Stimulated activated CD8-positive, alpha-beta memory T cell treated with anti-CD3 and anti-CD28 coated beads, Interleukin-12 subunit alpha, Interleukin-12 subunit beta, amount 100 ng/mL, for 4 hours (primary cell): ENCODE measurements around the gene PPP6C.
"Not testable (repeated sequence)": the region's sequence is repeated elsewhere in the genome, so short reads cannot be mapped to it uniquely, and the experiment has no call there.

Experiments used
- DNase-seq: peaks from one replicate; pipeline ENCODE4 v3.0.0-alpha.2; 2020; ENCODE audit warnings: low read depth

PPP6C gene

DNA sequence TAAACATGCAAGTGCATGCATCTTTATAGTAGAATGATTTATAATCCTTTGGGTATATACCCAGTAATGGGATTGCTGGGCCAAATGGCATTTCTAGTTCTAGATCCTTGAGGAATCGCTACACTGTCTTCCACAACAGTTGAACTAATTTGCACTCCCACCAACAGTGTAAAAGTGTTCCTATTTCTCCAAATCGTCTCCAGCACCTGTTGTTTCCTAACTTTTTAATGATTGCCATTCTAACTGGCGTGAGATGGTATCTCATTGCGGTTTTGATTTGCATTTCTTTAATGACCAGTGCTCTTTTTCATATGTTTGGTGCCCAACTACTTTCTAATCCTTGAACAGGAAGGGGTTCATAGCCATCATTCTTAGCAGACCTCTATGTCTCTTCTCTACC lies 7.8 kb downstream of the PPP6C start:
- DNase-seq, result not testable (repeated sequence)

DNA sequence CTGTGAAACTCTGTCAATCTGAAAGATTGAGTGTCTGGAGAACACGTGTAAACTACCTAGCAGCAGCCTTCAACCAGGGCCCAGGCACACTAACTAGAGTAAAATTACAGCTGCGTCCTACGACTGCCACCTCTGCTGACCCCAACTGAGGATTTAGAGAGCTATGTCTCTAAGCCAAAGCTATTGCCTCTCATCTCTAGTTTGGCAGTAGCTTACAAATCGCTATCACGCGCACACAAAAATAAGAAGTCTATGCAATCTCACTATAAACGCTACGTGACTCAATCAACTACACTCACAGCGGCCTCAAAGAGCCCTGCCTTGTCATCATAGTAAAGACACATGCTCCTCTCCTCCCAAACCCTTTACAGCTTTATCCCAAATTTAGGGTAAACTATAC lies 8.7 kb downstream of the PPP6C start:
- DNase-seq, result no peak

DNA sequence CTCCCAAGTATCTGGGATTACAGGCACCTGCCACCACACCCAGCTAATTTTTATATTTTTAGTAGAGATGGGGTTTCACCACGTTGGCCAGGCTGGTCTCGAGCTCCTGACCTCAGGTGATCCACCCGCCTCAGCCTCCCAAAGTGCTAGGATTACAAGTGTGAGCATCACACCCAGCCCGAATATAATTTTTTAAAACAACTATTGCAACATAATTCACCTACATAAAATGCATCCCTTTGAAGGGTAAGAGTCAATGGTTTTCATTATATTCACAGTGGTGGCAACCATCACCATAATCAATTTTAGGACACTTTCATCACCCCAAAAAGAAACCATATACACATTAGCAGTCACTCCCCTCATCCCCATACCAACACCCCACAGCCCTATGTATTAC lies 9.8 kb downstream of the PPP6C start:
- DNase-seq, result not testable (repeated sequence)

DNA sequence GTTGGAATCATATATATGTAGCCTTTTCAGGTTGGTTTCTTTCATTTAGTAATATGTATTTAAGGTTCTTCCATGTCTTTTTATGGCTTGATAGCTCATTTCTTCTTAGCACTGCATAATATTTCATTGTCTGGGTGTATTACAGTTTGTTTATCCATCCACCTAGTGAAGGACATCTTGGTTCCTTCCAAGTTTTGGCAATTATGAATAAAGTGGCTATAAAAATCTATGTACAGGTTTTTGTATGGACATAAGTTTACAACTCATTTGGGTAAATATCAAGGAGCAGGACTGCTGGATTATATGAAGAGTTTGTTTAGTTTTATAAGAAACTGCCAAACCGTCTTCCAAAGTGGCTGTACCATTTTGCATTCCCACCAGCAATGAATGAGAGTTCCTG lies 11.7 kb downstream of the PPP6C start:
- DNase-seq, result no peak

DNA sequence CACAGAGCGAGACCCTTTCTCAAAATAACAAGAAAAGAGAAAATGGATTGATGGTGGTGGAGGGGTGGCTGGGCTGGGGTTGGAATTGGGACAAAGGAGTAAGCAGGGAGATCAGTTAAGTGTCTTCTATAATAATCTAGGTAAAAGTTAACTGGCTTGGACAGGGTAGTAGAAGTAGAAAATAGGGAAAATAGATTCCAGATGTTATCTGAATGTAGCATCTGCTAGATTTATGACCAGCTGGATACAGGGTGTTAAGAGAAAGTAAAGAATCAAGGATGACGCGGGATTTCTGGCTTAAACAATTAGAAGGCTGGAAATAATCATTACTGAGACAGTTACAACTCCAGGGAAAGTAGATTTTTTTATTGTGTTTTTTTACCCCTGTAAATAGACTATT lies 13.0 kb downstream of the PPP6C start:
- DNase-seq, result no peak

DNA sequence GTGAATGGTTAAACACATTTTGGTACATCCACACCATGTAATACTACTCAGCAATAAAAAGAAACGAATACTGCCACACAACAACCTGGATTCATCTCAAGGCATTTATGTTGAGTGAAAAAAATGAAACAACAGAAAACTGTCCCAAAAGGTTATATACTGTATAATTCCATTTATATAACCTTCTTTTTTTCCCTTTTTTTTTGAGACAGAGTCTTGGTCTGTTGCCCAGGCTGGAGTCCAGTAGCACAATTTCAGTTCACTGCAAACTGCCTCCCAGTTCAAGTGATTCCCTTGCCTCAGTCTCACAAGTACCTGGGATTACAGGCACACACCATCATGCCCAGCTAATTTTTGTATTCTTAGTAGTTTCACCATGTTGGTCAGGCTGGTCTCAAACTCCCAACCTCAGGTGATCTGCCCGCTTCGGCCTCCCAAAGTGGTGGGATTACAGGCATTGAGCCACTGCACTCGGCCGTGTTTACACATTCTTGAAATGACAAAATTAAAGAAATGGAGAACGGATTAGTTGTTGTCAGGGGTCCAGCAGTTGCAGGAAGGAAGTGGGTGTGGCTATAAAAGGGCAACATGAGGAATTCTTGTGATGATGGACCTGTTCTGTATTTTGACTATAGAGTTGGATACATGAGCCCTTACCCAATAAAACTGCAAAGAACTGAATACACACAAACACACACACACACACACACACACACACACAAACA lies 17.4 kb downstream of the PPP6C start:
- DNase-seq, result no peak

DNA sequence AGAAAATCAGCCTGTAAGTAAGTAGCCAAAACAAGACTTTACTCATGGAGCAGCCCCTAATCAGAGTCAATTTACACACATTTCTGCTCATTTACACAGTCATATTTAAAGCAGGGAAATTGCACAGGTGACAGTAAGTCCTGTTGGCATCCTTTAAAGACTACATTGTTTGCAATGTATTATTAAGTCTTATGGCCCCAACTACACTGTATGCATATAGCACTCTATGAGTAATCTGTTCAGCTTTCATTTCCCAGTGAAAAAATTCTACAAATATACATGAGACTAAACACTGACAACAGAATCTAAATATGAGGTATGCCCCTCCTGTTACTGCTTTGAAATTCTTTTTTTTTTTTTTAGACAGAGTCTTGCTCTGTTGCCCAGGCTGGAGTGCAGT lies 19.7 kb downstream of the PPP6C start:
- DNase-seq, result no peak

DNA sequence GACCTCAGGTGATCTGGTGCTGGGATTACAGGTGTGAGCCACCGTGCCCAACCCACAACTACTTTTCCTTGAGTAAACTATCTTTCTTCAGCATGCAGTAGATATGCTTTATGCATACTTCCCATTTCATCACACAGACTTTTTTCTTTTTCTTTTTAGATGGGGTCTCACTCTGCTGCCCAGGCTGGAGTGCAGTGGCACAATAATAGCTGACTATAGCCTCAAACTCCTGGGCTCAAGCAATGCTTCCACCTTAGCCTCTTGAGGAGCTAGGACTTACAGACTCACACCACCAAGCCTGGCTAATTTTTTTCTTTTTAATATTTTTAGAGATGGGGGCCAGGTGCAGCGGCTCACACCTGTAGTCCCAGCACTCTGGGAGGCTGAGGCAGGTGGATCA lies 22.8 kb downstream of the PPP6C start:
- no peak for DNase-seq

DNA sequence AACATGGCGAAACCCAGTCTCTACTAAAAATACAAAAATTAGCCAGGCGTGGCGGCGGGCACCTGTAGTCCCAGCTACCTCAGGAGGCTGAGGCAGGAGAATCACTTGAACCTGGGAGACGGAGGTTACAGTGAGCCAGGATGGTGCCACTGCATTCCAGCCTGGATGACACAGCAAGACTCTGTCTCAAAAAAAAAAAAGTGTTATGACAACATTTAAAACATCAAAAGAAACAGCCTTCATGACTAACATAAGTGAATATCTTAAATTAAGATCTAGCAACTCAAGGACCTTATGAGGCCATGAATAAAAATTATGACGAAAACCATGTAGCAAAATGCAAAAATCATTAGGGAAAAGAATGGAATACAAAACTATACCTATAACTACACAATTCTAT lies 26.7 kb downstream of the PPP6C start:
- DNase-seq, result not testable (repeated sequence)

DNA sequence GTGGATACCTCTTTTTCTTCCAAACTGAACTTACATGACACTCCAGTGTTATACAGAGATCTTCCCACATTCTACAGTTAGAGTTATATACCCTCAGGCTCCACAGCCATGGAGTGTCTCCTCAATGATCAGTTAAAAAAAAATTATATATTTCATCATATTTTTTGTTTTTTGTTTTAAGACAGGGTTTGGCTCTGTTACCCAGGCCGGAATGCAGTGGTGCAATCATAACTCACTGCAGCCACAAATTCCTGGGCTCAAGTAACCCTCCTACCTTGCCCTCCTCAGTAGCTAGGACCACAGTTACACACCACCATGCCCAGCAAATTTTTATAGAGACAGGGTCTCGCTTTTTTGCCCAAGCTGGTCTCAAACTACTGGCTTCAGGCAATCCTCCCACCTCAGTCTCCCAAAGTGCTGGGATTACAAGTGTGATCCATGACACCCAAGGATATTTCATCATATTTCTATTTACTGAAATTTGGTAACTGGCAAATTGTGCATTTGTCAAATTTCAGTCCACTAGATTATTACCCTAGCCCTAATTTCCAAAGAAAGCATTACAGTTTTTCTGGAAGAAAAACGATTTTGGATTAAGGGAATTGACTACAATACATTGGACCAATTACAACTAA lies 28.2 kb downstream of the PPP6C start:
- no peak for DNase-seq

DNA sequence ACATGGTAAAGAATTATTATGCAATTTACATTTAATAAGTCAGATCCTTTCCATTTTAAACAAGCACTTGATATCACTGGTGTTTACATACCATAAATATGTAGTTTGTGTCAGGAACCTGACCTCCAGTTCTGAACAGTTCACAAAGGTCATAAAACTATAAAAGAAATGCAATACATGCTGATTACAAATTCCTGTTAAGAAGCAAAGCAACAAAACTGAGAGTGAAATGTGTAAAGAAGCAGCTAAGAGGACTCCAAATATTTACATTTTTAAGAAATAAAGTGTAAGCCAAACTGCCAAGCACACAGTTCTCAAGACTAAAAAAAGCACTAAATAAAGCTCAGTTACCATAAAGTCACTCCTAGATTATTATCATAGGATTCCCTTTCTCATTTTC lies 28.9 kb downstream of the PPP6C start:
- DNase-seq, result no peak

DNA sequence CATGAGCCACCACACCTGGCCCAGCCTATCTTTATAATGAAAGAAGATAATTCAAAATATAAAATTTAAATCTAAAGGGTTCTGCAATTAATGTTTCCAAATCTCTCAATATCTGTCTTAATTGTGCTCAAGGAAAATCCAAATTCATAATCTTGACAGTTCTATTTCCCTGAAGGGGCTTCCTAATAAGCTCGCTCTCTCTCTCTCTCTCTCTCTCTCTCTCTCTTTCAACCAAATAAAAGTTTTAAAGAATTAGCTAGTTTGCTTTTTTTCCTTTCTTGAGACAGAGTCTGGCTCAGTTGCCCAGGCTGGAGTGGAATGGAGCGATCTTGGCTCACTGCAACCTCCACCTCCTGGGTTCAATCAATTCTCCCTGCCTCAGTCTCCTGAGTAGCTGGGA lies 33.1 kb downstream of the PPP6C start:
- no peak for DNase-seq

DNA sequence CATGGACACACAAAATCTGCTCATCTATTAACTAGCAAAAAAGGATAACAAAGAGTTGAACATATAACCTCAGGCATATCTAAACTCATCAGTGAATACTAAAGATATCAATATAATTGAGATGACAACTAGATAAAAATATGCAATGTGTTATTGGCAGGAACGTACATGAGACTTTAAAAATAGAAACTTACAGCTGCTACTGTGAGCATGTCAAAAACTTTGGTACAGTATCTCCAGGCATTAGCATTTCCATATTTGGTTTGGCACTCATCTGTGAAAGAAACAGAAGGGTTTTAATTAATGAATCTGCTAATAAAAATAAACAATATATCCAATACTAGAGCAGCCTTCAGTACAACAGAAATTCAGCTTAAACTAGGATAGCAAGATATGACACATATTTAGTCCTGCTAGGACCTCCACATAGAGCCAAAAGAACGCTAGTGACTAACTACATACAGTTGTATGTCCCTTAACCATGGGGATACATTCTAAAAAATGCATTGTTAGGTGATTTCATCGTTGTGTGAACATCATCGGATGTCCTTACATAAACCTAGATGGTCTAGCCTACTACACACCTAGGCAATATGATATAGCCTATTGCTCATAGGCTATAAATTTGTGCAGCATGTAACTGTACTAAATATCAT lies 35.8 kb downstream of the PPP6C start:
- DNase-seq, result no peak

DNA sequence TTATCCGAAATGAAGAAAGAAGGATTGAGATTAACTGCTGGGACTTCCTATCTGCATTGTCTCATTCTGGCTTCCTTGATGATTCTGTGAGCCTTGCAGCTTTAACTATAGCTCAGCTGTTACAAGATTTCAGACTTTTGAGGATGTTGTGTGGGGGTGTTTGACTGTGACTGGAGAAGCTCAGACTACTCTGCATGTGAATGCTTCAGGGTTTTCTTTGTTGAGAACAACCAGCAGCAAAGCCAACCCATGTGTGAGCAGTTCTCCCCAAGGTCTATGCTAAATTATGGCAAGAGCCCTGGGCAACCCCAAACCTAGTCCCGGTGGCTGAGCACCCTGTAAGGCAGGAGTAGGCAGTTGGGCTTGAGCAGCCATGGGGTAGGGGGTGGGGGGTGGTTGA lies 37.9 kb downstream of the PPP6C start:
- DNase-seq, result no peak

DNA sequence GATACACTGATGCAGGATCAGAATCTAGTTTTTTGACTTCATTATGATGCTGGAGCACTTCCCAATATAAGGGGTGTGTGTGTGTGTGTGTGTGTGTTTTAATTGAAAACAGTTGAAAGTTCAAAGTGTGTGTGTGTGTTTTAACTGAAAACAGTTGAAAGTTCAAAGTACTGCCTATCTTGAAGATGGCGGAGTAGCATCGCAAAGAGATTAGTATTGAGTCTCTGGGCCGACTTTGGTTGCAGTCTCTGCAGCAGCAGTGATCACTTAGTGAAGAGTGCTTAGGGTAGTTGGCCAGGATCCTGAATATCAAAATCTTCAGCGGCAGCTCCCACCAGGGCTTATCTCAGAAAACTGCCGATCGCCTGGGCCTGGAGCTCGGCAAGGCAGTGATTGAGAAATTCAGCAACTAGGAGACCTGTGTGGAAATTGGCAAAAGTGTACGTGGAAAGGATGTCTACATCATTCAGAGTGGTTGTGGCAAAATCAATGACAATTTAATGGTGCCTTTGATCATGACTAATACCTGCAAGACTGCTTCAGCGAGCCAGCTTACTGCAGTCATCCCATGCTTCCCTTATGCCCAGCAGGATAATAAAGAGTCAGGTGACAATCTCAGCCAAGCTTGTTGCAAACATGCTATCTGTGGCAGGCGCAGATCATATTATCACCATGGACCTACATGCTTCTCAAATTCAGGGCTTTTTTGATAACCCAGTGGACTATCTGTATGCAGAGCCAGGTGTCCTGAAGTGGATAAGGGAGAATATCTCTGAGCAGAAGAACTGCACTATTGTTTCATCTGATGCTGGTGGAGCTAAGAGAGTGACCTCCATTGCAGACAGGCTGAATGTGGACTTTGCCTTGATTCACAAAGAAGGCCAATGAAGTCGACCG lies 39.0 kb downstream of the PPP6C start:
- DNase-seq, result no peak

DNA sequence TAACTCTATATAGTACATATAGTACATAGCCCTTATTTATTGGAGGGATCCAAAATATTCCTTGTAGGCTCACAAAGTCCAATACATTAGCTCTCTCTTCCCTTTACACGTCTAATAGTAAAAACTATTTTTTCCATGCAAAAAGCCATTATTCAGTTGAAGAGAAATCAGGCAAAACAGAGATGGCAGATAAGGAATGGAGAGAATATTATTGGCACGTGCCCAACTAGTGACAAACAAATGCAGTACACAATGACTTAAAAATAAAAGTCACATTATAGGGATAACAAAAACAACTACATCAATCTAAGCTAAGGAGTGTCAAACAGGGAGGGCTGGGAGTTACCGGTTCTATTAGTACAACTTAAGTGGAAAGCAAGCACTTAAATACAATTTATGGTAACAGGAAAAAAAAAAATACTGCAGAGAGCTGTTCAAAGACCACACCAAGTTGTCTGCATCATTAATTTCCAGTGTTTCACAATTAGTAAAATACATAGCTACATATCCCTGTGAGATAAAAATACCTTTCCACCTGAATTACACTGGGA lies 42.1 kb downstream of the PPP6C start:
- DNase-seq, result no peak

DNA sequence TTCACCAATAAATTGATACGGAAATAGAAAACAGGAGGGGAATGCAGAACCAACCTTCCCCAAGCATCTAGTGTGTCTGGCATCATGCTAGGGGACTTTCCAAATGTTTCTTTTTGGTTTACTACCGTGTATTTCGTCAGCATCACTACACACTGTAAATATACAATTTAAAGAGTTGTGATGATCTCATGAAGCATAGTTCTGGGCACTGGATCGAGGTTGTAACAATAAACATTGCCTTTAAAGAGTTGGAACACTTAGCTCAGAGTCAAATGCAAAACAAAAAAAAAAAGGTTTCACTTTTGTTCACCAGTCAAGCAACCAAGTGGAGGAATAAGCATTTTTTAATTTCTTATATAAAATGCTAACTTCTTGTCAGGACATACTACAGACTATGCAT lies 43.4 kb downstream of the PPP6C start:
- DNase-seq, result no peak

DNA sequence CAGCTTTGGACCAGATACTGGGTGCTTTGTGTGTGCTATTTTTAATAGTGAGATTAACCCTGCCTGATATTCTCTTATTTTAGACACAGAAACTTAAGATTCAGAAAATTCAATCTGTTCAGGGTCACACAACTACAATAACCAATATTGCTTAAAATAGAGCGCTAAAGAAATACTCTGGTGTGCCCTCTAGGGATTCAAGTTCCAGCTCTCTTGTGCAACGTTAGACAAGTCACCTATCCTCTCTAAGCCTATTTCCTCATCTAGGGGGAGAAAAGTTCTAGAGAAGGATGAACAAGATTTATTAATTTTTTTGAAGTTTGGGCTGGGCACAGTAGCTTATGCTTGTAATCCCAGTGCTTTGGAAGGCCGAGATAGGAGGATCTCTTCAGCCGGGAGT lies 44.2 kb downstream of the PPP6C start:
- no peak for DNase-seq

DNA sequence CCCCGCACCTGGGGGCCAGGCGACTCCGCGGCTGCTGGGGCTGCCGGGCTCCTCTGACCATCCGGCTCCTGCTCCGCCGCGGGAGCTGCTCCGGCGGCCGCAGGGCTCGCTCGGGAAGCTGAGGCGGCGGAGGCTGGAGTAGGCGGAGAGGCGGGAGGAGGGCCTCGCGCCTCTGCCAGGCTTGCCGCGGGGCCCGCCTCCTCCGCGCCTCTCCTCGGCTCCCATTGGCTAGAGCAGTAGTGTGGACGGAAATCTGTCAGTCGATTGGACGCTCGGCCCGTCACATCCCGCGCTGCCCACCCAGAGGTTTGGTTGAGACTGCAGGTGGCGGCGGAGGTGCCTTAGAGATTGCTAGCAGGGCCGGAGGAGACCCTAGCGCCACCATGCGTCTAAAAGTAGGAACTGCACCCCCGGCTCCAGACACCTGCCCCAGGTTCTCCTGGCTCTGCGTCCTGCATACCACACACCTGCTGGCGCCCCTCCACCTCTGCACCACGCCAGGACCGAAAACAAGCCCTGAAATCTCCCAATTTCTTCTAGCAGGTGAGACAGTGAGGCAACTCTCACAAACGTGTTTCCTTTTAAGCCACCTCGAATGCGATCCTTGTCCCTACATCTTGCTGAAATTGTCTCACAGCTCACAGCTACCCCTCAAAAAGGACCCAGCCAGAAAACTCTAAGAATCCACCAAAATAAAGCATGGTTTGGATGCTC lies 46.1 kb downstream of the PPP6C start, which contains the start of gene SCAI:
Gene SCAI, minus strand, starts transcription at position 152 of the 714 bp plus-strand sequence. Its CDS starts 91 bp downstream, at position 61.
- peak; percentile 96 for DNase-seq

DNA sequence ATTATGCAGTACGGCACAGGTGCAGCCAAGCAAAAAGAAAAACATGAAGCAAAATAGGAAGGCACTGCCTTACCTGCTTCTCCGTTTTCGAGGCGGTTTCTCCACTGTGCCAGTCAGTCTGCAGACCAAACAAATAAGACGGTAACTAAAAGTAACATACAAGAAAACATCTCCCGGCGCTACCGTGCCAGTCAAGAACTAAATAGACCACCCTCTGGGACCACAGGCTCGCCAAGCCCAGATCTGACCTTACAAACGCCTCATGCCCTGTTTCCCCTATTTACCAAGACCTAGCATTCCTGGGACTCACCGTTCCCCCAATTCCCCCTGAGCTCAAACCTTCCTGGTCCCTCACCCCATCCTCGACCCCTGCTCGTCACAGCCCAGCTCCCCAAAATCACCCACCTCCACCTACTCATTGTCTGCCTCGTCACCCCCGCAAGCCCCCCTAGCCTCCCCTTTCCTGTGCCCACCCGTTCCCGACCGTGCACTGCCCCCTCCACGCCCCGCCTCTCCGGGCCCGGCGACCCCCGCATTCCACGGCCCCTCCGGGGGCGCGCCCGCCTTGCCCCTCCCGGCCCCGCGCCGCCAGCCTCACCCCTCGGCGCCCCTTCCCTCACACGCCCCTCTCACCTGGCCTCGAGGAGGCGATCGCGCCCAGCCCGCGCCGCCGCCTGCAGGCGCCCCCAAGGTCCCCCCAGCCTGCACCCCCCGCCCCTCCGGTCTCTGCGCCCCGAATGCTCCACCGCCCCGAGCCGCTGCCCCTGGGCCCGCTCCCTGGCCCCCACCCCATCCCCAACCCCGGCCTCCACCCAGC lies 46.8 kb downstream of the PPP6C start:
- peak; percentile 1 for DNase-seq

DNA sequence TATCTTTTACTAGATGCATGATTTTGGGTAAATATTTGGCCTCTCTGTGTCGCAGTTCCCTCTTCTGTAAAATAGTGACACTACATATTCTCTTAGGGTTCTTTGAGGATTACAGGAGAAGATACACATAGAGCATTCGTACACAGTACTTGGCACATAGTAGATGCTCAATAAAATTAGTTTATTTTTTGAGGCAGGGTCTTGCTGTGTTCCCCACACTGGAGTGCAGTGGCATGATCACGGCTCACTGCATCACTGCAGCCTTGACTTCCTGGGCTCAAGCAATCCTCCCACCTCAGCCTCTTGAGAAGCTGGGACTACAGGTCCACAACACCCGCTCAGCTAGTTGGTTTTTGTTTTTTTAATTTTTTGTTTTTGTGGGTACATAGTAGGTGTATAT lies 47.9 kb downstream of the PPP6C start:
- no peak for DNase-seq
